22Rv1 (cell line): ENCODE data around the gene RAD51B.

Experiments used
- ZFX ChIP-seq: fragments of 450-650 bp; IDR thresholded peaks from 2 replicates; pipeline ENCODE4 v1.6.1; 2017; ENCODE audit warnings: antibody characterized with exemption, borderline replicate concordance
- TF ChIP-seq, protein P1 (sequence below): fragments of 450-650 bp; IDR thresholded peaks from 2 replicates; pipeline ENCODE4 v1.5.1; 2017; ENCODE audit warnings: mild to moderate bottlenecking

DNA sequence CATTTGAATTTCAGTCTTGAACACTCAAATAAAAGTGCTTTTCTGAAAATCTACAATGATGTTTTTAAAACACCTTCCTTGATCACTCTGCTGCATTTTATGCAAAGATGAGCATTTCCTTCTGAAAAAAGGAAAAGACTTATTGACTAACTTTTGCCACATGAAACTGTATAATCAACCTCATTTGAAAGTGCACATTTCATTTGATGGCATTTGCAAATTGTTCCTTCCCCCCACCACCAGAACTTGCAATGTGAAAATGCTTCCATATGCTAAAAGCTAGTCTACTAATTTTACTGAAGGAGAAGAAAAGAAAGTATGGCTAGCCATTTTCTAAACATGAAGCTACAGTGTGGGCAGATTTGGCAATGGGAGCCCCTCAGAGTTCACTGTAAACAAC lies 159.2 kb downstream of the RAD51B start:
- TF ChIP-seq, protein P1, sequence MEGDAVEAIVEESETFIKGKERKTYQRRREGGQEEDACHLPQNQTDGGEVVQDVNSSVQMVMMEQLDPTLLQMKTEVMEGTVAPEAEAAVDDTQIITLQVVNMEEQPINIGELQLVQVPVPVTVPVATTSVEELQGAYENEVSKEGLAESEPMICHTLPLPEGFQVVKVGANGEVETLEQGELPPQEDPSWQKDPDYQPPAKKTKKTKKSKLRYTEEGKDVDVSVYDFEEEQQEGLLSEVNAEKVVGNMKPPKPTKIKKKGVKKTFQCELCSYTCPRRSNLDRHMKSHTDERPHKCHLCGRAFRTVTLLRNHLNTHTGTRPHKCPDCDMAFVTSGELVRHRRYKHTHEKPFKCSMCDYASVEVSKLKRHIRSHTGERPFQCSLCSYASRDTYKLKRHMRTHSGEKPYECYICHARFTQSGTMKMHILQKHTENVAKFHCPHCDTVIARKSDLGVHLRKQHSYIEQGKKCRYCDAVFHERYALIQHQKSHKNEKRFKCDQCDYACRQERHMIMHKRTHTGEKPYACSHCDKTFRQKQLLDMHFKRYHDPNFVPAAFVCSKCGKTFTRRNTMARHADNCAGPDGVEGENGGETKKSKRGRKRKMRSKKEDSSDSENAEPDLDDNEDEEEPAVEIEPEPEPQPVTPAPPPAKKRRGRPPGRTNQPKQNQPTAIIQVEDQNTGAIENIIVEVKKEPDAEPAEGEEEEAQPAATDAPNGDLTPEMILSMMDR: no peak
- no peak for TF ChIP-seq ZFX
